ENCODE data around the gene EPAS1.

EPAS1 gene

GRCh38 chr2:46263347-46263746 is 33.9 kb upstream of the EPAS1 start:
- DNase-seq (ENCODE audit: low read depth) = no peak
- TF ChIP-seq, protein P1, sequence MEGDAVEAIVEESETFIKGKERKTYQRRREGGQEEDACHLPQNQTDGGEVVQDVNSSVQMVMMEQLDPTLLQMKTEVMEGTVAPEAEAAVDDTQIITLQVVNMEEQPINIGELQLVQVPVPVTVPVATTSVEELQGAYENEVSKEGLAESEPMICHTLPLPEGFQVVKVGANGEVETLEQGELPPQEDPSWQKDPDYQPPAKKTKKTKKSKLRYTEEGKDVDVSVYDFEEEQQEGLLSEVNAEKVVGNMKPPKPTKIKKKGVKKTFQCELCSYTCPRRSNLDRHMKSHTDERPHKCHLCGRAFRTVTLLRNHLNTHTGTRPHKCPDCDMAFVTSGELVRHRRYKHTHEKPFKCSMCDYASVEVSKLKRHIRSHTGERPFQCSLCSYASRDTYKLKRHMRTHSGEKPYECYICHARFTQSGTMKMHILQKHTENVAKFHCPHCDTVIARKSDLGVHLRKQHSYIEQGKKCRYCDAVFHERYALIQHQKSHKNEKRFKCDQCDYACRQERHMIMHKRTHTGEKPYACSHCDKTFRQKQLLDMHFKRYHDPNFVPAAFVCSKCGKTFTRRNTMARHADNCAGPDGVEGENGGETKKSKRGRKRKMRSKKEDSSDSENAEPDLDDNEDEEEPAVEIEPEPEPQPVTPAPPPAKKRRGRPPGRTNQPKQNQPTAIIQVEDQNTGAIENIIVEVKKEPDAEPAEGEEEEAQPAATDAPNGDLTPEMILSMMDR (IDR thresholded peaks at IDR 0.05; ENCODE audit: insufficient read depth, low read depth, low read length, missing control alignments) = no peak
- H3K4me3 ChIP-seq (ENCODE audit: low read length) = no peak overlapping the region

GRCh38 chr2:46264447-46264846 is 32.8 kb upstream of the EPAS1 start:
- DNase-seq (ENCODE audit: low read depth) = no peak
- TF ChIP-seq, protein P1 (IDR thresholded peaks at IDR 0.05; ENCODE audit: insufficient read depth, low read depth, low read length, missing control alignments) = no peak
- H3K4me3 ChIP-seq (ENCODE audit: low read length) = no peak overlapping the region

DNA sequence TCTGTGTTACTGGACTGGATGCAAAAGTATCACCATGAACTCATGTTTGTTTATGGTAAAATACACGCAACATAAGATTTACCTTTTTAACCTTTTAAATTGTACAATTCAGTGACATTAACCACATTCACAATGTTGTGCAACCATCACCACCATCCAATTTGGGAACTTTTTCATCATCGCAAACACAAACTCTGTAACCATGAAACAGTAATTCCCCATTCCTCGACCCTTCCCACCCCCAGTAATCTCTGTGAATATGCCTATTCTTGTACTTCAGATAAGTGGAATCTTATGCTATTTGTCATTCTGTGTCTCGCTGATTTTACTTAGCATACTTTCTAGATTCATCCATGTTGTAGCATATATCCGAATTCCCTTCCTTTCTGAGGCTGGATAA is 31.1 kb upstream of the EPAS1 start:
- DNase-seq (ENCODE audit: low read depth) = no peak
- TF ChIP-seq, protein P1 (IDR thresholded peaks at IDR 0.05; ENCODE audit: insufficient read depth, low read depth, low read length, missing control alignments) = no peak
- H3K4me3 ChIP-seq (ENCODE audit: low read length) = no peak overlapping the region

- no peak overlapping the region for H3K4me3 ChIP-seq (ENCODE audit: low read length)
- TF ChIP-seq, protein P1 (IDR thresholded peaks at IDR 0.05; ENCODE audit: insufficient read depth, low read depth, low read length, missing control alignments) = no peak
- DNase-seq (ENCODE audit: low read depth) = no peak
These were observed 29.6 kb upstream of the EPAS1 start for GRCh38 chr2:46267616-46268015.

GRCh38 chr2:46268196-46268595 is 29.0 kb upstream of the EPAS1 start:
- no peak overlapping the region for H3K4me3 ChIP-seq (ENCODE audit: low read length)
- no peak for DNase-seq (ENCODE audit: low read depth)
- TF ChIP-seq, protein P1 (IDR thresholded peaks at IDR 0.05; ENCODE audit: insufficient read depth, low read depth, low read length, missing control alignments) = no peak

DNA sequence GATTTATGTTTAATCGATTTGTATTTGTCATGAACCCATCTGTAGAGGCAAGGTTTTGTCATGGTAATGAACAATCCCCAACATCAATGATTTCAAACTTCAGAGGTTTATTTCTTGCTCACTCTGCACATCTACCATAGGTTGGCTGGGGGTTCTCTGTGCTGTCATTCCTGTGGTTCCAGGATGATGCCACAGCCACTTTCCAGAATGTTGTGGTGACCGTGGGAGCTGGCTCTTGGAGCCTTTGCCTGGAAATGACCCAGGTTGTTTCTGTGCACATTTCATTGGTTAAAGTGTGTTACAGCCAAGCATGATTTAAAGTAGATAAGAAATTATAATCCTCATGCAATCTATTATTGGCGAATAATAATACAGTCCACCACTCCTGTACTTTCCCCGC is 28.2 kb upstream of the EPAS1 start:
- DNase-seq (ENCODE audit: low read depth) = no peak
- TF ChIP-seq, protein P1 (IDR thresholded peaks at IDR 0.05; ENCODE audit: insufficient read depth, low read depth, low read length, missing control alignments) = no peak
- no peak overlapping the region for H3K4me3 ChIP-seq (ENCODE audit: low read length)

DNA sequence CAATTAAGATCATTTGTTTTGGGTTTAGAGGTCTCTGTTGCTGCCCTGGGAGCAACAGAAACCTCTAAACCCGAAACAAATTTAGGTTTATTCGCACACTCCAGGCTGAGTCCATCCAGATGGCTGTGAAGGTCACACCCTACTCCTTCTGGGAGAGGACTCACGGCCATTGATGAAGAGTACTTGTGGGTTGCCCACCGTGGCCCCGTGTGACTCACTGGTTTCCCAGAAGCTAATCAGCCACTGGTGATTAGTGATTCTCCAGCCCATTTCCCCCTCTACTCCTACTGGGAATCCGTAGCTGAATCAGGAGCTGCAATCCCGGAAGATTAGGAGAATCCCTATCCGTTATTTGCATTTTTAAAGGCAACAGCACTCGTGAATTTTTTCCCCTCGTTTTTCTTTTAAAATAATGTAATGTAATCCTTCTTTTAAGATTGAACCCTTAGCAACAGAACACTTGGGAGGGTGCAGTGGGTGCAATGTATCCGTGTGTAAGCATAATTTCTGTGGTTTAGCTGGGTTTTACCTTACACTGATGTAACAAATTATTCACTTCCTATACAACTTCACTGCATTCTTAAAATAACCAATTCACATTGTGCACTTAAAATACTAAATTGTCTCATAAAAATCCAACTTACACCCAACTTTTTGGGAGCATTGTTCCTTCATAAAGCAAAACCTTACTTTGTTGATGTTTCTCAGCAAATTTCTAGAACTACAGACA is 27.5 kb upstream of the EPAS1 start:
- no peak overlapping the region for H3K4me3 ChIP-seq (ENCODE audit: low read length)
- TF ChIP-seq, protein P1 (IDR thresholded peaks at IDR 0.05; ENCODE audit: insufficient read depth, low read depth, low read length, missing control alignments) = no peak
- DNase-seq (ENCODE audit: low read depth) = no peak

Measured in epithelial cell of esophagus (primary cell).